Measurements from ENCODE around the gene CLSTN1. TPM values are rescaled to one million over a fixed set of nuclear protein-coding genes. Genes with fewer than 3 reads are reported as not detected.

CLSTN1 gene
- total and polyA plus RNA-seq, 2 donors from 2014 or later = 114 to 158 TPM

DNA sequence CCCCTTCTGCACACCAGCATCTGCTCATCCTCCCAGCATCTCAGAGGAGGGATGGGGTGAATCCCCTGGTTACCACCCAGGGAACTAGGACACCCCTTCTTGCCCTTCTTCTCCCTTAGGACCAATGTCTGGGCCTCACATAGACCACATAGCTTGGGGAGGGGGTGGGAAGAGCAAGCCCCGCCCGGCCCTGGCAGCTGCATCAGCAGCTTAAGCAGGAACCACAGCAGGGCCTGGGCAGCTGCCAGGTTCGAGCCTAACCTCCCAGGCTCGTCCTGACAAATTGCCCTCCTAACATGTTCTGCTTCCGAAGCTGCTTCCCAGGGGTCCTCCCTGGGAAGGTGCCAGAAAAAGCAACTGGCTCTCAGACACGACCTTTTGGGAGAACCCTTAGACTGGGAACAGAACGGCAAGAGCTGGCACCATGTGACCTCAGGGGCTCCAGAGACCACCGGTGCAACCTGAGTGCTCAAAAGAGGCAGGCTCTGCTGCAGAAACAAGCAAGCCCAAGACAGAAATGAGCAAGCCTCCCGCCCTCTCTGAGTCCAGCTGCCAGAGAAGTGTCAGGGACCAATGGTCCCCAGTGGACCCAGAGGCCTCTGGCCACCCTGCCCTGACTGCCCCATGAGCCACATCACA is 18.4 kb upstream of the CLSTN1 start:
- intact Hi-C loops (cut with DNase I) = no loop called here
- FAIRE-seq (no peak), DNase-seq (peak in 1 of 5 donors; percentile 44)

GRCh38 chr1:9841460-9841859 is 17.7 kb upstream of the CLSTN1 start:
- H3K9me3 ChIP-seq (ENCODE audit: control insufficient read depth in 2 of 3, insufficient read depth in 1 of 3, low read length in 3 of 3) = no peaks in the 10 kb centered on the region
- no peak overlapping the region for H3K9ac ChIP-seq (ENCODE audit: low read length in 3 of 3)
- no peak overlapping the region for H3K27ac ChIP-seq (ENCODE audit: low read depth in 2 of 2, low read length in 2 of 2)
- no peak overlapping the region for H3K4me3 ChIP-seq (ENCODE audit: low read length in 3 of 3)
- H3K4me1 ChIP-seq (ENCODE audit: control insufficient read depth in 2 of 3, insufficient read depth in 2 of 3, low read depth in 1 of 3, low read length in 3 of 3) = peaks cover 0 to 3% (median 0%) of the 10 kb centered on the region in 3 donors
- TF ChIP-seq, protein P1, sequence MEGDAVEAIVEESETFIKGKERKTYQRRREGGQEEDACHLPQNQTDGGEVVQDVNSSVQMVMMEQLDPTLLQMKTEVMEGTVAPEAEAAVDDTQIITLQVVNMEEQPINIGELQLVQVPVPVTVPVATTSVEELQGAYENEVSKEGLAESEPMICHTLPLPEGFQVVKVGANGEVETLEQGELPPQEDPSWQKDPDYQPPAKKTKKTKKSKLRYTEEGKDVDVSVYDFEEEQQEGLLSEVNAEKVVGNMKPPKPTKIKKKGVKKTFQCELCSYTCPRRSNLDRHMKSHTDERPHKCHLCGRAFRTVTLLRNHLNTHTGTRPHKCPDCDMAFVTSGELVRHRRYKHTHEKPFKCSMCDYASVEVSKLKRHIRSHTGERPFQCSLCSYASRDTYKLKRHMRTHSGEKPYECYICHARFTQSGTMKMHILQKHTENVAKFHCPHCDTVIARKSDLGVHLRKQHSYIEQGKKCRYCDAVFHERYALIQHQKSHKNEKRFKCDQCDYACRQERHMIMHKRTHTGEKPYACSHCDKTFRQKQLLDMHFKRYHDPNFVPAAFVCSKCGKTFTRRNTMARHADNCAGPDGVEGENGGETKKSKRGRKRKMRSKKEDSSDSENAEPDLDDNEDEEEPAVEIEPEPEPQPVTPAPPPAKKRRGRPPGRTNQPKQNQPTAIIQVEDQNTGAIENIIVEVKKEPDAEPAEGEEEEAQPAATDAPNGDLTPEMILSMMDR (IDR thresholded peaks at IDR 0.05; ENCODE audit: borderline replicate concordance, extremely low read depth, insufficient read depth) = no peak
- intact Hi-C loops (cut with DNase I) = no loop called here
- no peaks in the 10 kb centered on the region for H3K36me3 ChIP-seq (ENCODE audit: control insufficient read depth in 2 of 3, insufficient read depth in 3 of 3, low read length in 3 of 3)
- H3K27me3 ChIP-seq (ENCODE audit: control insufficient read depth, insufficient read depth, low read length) = no peaks in the 10 kb centered on the region
- DNase-seq = no peak
- no peak for FAIRE-seq

More for the DNA sequence above, 18.4 kb upstream of the CLSTN1 start:
- Histone ChIP-seq H3K4me3 (ENCODE audit: low read length in 3 of 3) (no peak overlapping the region), H3K27ac (ENCODE audit: low read depth in 2 of 2, low read length in 2 of 2) (no peak overlapping the region), H3K9me3 (ENCODE audit: control insufficient read depth in 2 of 3, insufficient read depth in 1 of 3, low read length in 3 of 3) (no peaks in the 10 kb centered on the region), H3K36me3 (ENCODE audit: control insufficient read depth in 2 of 3, insufficient read depth in 3 of 3, low read length in 3 of 3) (no peaks in the 10 kb centered on the region), H3K27me3 (ENCODE audit: control insufficient read depth, insufficient read depth, low read length) (no peaks in the 10 kb centered on the region), H3K4me1 (ENCODE audit: control insufficient read depth in 2 of 3, insufficient read depth in 2 of 3, low read depth in 1 of 3, low read length in 3 of 3) (peaks cover 0 to 3% (median 0%) of the 10 kb centered on the region in 3 donors), H3K9ac (ENCODE audit: low read length in 3 of 3) (no peak overlapping the region)
- TF ChIP-seq, protein P1 (IDR thresholded peaks at IDR 0.05; ENCODE audit: borderline replicate concordance, extremely low read depth, insufficient read depth) = no peak

DNA sequence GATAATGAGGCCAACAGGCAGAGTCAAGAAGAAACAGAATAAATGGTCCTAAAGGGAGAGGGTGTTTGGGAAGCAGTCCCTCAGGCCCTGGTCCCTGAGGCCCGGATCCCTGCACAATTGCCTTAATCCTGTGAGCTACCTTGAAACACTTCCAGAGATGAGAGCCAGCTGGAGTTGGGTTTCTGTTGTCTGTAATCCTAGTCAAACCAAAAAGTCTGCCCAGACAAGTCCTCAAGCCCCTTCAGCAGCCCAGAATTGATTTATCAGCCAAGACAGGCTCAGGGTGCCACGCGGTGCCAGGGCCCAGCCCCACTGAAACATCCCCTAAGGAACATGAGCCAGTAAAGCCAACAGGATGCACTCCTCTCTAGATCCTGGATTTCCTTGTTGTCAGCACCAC is 16.4 kb upstream of the CLSTN1 start:
- H3K27ac ChIP-seq (ENCODE audit: low read depth in 2 of 2, low read length in 2 of 2) = no peak overlapping the region
- no peak overlapping the region for H3K9ac ChIP-seq (ENCODE audit: low read length in 3 of 3)
- H3K4me1 ChIP-seq (ENCODE audit: control insufficient read depth in 2 of 3, insufficient read depth in 2 of 3, low read depth in 1 of 3, low read length in 3 of 3) = peaks cover 0 to 9% (median 0%) of the 10 kb centered on the region in 3 donors
- TF ChIP-seq, protein P1 (IDR thresholded peaks at IDR 0.05; ENCODE audit: borderline replicate concordance, extremely low read depth, insufficient read depth) = no peak
- DNase-seq = no peak
- intact Hi-C loops (cut with DNase I) = no loop called here
- no peak overlapping the region for H3K4me3 ChIP-seq (ENCODE audit: low read length in 3 of 3)
- no peaks in the 10 kb centered on the region for H3K27me3 ChIP-seq (ENCODE audit: control insufficient read depth, insufficient read depth, low read length)
- H3K36me3 ChIP-seq (ENCODE audit: control insufficient read depth in 2 of 3, insufficient read depth in 3 of 3, low read length in 3 of 3) = no peaks in the 10 kb centered on the region
- no peak for FAIRE-seq
- no peaks in the 10 kb centered on the region for H3K9me3 ChIP-seq (ENCODE audit: control insufficient read depth in 2 of 3, insufficient read depth in 1 of 3, low read length in 3 of 3)
